ENCODE data around the gene ANTKMT. TPM values are rescaled to one million over a fixed set of nuclear protein-coding genes. Genes with fewer than 3 reads are reported as not detected.

Gene ANTKMT
- total and polyA plus RNA-seq, 2 experiments from 2014 or later, result 55.1 to 82.6 TPM

DNA sequence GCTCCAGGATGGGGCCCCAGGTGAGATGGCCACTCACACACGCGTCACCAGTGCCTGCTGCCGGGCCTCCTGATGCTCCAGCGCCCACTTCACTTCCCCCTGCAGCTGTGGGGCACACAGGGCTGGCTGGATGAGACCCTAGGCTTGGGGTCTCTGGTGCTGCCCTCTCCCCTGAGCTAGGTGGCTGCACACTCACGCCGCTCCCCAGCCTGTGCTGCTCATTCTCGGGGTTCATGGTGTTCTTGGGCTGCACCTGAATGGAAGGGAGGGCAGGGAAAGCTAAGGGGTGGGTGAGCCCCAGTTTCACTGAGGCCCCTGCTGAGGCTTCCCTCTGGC, 4.1 kb downstream of the ANTKMT start:
- TF ChIP-seq, protein P1, sequence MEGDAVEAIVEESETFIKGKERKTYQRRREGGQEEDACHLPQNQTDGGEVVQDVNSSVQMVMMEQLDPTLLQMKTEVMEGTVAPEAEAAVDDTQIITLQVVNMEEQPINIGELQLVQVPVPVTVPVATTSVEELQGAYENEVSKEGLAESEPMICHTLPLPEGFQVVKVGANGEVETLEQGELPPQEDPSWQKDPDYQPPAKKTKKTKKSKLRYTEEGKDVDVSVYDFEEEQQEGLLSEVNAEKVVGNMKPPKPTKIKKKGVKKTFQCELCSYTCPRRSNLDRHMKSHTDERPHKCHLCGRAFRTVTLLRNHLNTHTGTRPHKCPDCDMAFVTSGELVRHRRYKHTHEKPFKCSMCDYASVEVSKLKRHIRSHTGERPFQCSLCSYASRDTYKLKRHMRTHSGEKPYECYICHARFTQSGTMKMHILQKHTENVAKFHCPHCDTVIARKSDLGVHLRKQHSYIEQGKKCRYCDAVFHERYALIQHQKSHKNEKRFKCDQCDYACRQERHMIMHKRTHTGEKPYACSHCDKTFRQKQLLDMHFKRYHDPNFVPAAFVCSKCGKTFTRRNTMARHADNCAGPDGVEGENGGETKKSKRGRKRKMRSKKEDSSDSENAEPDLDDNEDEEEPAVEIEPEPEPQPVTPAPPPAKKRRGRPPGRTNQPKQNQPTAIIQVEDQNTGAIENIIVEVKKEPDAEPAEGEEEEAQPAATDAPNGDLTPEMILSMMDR (IDR thresholded peaks at IDR 0.05; ENCODE audit: low read depth, low read length), result no peak
- no peaks in the 10 kb centered on the region for H3K9me3 ChIP-seq (ENCODE audit: low read depth)
- peaks cover 6% of the 10 kb centered on the region for H3K4me1 ChIP-seq (ENCODE audit: low read depth)
- no peak overlapping the region for H3K27ac ChIP-seq
- no peaks in the 10 kb centered on the region for H3K27me3 ChIP-seq
- H3K36me3 ChIP-seq, result no peaks in the 10 kb centered on the region
- no peak for DNase-seq (ENCODE audit: low read depth in 1 of 2, low spot score in 1 of 2)
- no peak overlapping the region for H3K4me3 ChIP-seq

DNA sequence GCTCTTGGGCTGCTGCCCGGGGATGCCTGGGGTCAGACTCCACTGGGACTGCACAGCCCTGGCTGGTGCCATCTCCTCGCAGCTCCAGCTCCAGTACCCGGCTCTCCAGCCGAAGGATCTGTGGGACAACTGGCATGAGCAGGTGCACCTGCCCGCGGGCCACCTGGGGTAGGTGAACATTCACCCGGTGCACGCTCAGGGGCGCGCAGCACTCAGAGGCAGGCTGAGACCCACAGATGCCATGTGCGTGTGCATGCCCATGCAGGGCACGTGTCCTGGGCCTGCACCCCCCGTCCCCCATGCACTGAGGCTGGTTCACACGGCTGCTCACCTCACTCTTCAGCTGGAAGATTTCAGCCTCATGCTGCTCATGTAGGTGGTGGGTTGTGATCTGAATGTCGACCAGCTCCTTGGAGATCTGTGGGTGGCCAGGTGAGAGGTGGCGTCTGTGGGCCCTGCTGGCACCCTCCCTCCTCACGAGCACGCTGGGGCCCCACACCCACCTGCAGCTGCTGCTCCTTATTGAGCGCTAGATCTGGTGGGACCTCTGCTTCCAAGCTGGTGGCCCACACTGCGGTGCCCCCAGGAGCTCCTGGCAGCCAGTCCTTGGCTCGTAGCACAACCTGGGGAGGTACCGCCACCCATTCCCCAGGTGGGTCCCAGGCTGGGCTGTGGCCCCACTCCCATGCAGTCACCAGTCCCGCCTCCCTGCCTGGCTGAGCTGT, 4.7 kb downstream of the ANTKMT start:
- Histone ChIP-seq H3K27ac (no peak overlapping the region), H3K4me3 (no peak overlapping the region), H3K9me3 (ENCODE audit: low read depth) (no peaks in the 10 kb centered on the region), H3K4me1 (ENCODE audit: low read depth) (peaks cover 4% of the 10 kb centered on the region), H3K27me3 (no peaks in the 10 kb centered on the region), H3K36me3 (no peaks in the 10 kb centered on the region)
- TF ChIP-seq, protein P1 (IDR thresholded peaks at IDR 0.05; ENCODE audit: low read depth, low read length), result no peak
- DNase-seq (ENCODE audit: low read depth in 1 of 2, low spot score in 1 of 2), result no peak

DNA sequence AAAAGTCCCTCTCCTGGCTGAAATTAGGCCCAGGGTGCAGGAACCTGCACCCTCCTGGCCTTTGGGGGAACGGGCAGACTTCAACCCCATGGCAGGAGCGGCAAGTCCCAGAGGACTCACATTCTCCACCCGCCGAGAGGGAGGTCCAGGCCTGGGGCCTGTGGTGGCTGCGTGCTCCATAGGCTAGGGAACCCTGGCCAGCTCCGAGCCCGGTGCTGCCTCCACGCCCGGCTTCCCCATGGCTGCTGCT, 5.2 kb downstream of the ANTKMT start:
- Histone ChIP-seq H3K27me3 (no peaks in the 10 kb centered on the region), H3K4me1 (ENCODE audit: low read depth) (peaks cover 4% of the 10 kb centered on the region), H3K4me3 (no peak overlapping the region), H3K36me3 (no peaks in the 10 kb centered on the region), H3K9me3 (ENCODE audit: low read depth) (no peaks in the 10 kb centered on the region), H3K27ac (no peak overlapping the region)
- TF ChIP-seq, protein P1 (IDR thresholded peaks at IDR 0.05; ENCODE audit: low read depth, low read length), result no peak
- no peak for DNase-seq (ENCODE audit: low read depth in 1 of 2, low spot score in 1 of 2)

DNA sequence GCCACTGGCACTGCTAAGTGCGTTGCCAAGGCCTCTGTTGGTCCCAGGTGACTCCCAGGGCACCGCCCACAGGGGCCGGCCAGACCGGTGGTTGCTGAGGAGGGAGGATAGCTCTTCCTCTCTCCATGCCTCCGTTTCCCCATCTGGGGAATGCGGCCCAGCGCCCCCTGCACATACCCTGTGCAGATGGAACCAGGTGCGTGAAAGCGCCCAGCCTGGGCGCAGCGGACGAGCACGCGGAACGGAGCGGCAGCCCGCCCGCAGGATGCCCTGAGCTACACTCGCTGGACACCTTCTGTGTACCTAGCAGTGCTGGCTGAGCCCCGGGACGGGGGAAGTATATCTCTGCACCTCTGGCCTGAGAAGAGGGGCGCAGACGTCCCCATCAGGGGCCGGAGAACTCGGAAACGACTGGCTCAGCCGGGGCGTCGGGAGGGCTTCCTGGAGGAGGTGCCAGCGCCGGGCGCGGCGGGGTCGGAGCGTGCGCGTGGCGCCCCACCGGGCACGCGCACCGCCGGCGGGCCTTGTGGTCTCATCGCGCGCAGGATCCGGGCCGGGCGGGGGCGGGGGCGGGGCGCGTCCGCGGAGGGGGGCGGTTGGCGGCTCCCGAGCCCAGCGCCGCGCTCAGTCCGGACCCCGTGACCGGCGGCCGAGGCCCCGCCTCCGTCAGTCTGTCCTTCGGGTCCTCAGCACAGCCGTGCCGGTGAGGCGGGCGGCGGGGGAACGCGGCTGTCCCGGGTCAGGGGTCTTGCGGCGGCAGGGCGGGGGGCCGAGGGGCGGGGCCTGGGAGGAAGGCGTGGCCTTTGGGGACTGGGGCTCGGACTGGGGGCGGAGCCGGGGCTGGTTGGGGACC, 5.7 kb downstream of the ANTKMT start, which contains the start of the genes CCDC78 and HAGHL:
Gene CCDC78, minus strand, starts transcription at position 6 of the 853 bp plus-strand sequence. CDS start 76 bp downstream, outside the sequence.
Gene HAGHL, plus strand, starts transcription at position 669 of the 853 bp plus-strand sequence. CDS start 404 bp downstream, outside the sequence.
- peak; percentile 56 to 71 for DNase-seq (ENCODE audit: low read depth in 1 of 2, low spot score in 1 of 2)

DNA sequence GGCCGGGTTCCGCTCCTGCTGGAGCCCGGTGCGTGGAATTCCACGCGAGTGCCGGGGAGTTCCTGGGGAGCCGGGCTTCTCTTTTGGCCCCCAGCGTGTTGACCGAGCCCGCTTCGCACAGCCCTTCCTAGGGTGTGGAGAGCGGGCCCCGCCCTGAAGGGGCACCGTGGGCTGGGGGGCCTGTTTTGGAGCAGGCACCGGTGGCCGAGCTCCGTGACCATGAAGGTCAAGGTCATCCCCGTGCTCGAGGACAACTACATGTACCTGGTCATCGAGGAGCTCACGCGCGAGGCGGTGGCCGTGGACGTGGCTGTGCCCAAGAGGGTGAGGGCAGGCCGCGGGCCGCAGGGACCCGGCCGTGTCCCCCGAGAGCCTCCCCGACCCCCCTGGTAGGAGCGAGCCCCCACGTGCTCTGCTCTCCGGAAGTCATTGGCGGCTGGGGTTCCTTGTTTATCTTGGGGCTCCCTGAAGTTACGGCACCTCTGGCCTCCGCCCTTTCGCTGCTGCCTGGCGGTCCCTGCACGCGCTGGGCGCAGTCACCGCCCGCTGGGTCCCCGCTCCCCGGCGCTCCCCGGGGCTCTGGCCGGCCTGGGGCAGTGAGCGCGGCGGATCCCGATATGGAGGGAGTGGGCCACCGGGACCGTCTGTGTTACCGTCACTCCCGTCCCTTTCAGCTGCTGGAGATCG, 6.5 kb downstream of the ANTKMT start:
- Histone ChIP-seq H3K9me3 (ENCODE audit: low read depth) (no peaks in the 10 kb centered on the region), H3K4me3 (peak overlapping the region; percentile 38), H3K4me1 (ENCODE audit: low read depth) (no peaks in the 10 kb centered on the region), H3K27ac (no peak overlapping the region), H3K27me3 (no peaks in the 10 kb centered on the region), H3K36me3 (no peaks in the 10 kb centered on the region)
- DNase-seq (ENCODE audit: low read depth in 1 of 2, low spot score in 1 of 2), result peak in 1 of 2 donors; percentile 29
- TF ChIP-seq, protein P1 (IDR thresholded peaks at IDR 0.05; ENCODE audit: low read depth, low read length), result no peak

More for the DNA sequence above, 5.7 kb downstream of the ANTKMT start, which contains the start of the genes CCDC78 and HAGHL:
- Histone ChIP-seq H3K4me1 (ENCODE audit: low read depth) (peaks cover 2% of the 10 kb centered on the region), H3K9me3 (ENCODE audit: low read depth) (no peaks in the 10 kb centered on the region), H3K27ac (no peak within 1 kb of the TSS), H3K4me3 (peak within 1 kb of the TSS; percentile 38), H3K36me3 (no peaks in the 10 kb centered on the region), H3K27me3 (no peaks in the 10 kb centered on the region)
- TF ChIP-seq, protein P1 (IDR thresholded peaks at IDR 0.05; ENCODE audit: low read depth, low read length), result no peak
